CD4-positive, alpha-beta T cell treated with Interleukin-6 at 100 ng/mL for 8 hours (primary cell): ENCODE results near the gene UFD1.

Source experiments
- DNase-seq: peaks from one replicate; pipeline ENCODE4 v3.0.0-alpha.2; 2020; ENCODE audit warnings: mixed read lengths, low spot score

The UFD1 gene

DNA sequence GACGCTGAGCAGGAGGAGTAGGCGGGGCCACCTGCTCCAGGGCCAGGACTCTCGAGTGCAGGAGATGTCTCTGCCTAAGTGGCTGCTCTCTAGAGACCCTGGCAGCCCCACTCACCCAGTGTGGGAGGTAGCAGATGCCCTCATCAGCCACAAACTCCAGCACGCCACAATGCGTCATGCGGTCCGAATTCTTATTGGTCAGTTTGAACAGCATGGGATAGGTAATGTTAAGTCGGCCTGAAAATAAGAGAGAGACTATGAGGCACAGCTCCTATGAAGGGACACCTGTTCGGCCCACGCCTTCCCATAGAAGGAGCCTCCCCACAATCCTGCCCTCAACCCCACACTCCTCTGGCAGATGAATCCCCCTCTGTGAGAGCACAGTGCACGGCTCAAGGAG is 7.4 kb downstream of the UFD1 start:
- no peak for DNase-seq

GRCh38 chr22:19470010-19470409 is 9.0 kb downstream of the UFD1 start:
- no peak for DNase-seq

- no peak for DNase-seq
Measured at GRCh38 chr22:19469421-19469820, 9.6 kb downstream of the UFD1 start.

GRCh38 chr22:19467912-19468311 is 11.1 kb downstream of the UFD1 start:
- no peak for DNase-seq

- no peak for DNase-seq
Measured at GRCh38 chr22:19466848-19467752, 11.9 kb downstream of the UFD1 start.

DNA sequence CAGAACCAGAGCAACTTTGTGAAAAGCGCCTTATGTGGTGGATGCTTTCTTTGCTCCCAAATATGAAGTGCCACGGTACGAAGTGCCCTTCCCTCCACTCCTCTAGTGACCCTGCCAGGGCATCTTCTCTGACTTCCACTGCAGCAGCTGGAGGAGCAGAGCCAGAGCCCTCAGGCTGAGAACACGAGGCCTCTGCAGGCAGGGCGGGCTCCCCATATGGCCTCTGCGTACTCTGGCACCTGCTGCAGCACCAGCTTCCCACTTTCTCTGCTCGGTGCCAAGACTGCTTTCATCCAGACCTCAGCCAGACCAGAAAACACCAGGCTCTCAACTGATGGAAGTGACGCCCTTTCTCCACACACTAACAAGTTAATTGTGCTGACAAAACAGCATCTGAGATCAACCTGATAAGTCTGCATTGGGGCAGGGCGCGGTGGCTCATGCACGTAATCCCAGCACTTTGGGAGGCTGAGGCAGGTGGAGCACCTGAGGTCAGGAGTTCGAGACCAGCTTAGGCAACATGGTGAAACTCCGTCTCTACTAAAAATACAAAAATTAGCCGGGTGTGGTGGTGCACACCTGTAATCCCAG is 12.8 kb downstream of the UFD1 start:
- no peak for DNase-seq

DNA sequence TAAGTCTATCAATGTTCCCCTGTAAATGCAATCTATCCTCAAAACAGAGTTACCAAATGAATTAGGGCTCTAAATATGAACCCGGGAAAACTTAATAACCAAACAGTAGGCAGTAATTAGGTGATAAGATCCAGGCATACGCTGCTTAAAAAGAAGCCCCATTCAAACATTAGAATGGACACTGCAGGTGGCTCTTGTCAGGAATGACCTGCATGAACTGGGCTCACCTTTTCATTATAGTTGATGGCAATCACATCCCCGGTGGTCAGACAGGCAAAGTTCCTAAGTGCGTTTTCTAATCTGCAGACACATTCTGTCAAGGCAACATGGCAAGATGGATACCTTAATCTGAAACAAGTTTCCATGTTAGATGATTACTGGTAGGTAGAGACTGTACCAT is 14.0 kb downstream of the UFD1 start:
- no peak for DNase-seq

DNA sequence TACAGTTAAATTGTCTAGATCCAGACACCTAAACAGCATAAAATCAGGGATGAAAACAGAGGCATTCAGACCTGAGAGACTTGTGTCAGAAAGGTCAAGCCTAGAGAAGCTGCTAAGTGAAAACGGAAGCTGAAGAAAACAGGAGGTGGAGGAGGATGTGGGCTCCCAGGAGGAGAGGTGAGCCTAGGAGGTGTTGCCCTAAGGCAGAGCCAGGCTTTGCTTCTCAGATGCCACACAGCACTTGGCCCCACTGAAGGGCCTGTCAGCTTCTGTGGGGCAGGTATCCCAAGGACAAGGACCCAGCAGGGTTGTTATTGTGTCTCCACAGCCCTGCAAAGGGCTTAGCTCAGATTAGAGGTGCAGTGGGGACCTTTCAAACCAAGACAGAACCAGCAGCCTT is 14.4 kb downstream of the UFD1 start:
- no peak for DNase-seq

DNA sequence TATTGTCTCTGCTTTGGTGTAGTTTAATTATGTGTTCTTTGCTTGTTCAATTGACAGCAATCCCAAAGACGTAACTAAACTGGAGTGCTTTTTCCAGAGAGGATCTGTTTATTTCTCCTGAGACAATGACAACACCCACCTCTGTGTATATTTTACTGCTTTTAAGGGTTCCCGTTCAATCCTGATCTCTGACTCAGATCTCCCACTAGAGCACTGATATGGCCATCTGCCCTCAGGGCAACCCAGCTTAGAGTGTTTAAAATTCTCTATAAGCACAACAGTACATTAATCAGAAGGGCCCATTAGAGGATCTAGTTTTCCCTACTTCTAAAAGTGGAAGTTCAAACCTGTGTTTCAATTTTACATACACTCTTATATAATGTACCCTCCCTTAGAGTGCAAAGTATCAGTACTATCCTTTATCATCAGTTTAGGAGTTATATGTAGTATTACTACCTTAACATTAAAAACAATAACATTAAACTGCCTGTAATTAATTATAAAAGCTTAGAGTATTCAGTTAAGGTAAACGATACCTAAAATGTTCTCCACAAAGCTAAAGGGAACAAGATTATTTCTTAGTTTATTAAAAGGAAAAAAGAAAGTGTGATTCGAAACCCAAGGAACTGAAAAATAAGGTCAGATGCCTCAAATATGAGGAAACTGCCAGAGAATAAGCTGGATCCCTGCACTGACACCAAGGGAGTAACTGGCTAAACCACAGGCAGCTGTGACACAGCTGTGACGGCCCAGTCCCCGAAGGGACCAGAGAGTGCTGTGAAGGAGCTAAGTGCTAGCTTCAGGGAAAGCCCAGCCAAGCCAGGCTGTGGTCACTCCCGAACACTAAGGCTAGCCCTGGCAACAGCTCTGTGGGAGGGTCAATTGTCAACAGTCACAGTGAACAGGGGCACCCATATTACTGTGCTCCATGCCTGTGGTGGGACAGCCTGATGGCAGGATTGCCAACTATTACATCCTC is 15.2 kb downstream of the UFD1 start:
- DNase-seq = no peak

GRCh38 chr22:19463008-19463407 is 16.0 kb downstream of the UFD1 start:
- DNase-seq = no peak

GRCh38 chr22:19461506-19461905 is 17.5 kb downstream of the UFD1 start:
- DNase-seq = no peak

- DNase-seq = no peak
Measured at GRCh38 chr22:19460036-19460435, 19.0 kb downstream of the UFD1 start.

GRCh38 chr22:19457828-19458428 is 21.1 kb downstream of the UFD1 start:
- DNase-seq = no peak

DNA sequence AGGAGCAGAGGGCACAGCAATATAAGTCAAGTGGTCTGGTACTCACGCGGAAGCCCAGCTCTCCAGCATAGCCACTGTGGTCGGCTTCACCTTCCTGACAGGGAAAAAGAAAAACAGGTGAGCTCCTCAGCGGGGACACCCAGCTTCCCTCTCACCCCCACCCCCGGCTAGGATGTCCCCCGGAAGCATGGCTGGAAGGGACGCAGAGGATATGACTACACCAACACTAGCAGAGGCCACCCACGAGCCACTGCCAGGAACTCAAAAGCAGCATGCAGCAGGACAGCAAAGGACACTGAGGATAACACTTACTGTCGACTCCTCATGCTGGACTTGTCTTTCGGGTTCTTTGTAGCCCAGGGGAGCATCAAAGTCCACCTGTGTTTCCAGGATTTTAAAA is 22.5 kb downstream of the UFD1 start:
- no peak for DNase-seq

- no peak for DNase-seq
Measured at GRCh38 chr22:19455585-19456370, 23.2 kb downstream of the UFD1 start.

DNA sequence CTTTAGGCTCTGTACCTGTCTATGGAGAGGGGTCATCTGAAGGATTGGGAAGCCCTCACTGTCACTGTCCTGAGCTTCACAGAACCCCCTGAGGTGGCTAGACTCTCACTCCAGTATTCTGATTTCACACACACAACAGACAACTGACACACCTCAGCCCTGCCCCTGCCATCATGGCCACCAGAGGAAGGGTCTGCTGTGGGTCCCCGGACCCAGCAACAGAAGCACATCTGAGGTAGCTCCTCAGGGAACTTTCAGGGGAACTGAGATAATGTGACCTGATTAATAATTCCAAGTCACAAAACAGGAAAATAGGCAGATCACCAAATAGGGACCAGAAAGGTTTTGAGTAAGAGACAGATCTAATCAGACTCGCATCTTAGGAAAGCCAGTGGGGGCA is 24.0 kb downstream of the UFD1 start:
- no peak for DNase-seq

- DNase-seq = no peak
Measured at GRCh38 chr22:19454156-19454555, 24.8 kb downstream of the UFD1 start.

GRCh38 chr22:19453718-19454117 is 25.3 kb downstream of the UFD1 start:
- no peak for DNase-seq

- no peak for DNase-seq
Measured at GRCh38 chr22:19451570-19451969, 27.4 kb downstream of the UFD1 start.

DNA sequence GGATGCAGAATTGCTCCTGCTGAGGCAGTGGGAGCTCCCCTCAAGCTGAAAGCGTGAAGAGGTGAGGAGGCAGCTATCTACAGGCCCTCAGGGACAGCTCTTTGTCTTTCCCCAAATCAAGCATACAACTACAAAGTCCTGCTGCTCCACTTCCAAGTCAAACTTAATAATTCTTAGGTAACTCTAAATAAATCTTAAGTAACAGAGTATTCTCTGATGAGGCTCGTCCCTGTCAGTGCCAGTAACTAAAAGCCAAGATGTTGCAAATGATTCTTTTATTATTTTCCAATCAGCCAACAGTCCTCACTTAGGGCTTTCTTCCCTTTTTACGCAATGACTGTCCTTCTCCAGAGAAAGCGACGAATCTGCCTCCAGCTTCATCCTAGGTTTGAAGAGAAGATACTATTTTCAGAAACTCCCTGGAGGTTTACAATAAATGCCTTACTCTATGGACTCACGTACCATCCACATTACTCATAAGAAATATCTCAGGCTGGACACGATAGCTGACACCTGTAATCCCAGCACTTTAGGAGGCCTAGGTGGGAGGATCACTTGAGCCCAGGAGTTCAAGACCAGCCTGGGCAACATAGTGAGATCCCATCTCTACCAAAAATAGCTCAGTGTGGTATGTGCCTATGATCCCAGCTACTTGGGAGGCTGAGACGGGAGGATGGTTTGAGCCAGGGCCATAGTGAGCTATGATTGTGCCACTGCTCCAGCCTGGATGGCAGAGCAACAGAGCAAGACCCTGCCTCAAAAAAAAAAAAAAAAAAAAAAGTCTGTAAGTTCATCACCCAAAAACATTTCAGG is 28.4 kb downstream of the UFD1 start:
- no peak for DNase-seq

- no peak for DNase-seq
Measured at GRCh38 chr22:19449422-19449767, 29.6 kb downstream of the UFD1 start.
